ENCODE data around the gene SLC35D2. TPM values are rescaled to one million over a fixed set of nuclear protein-coding genes. Genes with fewer than 3 reads are reported as not detected.
A peak's percentile ranks its signal among the peaks of the same experiment; 100 is the strongest.

Gene SLC35D2
- total RNA-seq, 1 donor from 2014 or later, result 11.9 TPM

DNA sequence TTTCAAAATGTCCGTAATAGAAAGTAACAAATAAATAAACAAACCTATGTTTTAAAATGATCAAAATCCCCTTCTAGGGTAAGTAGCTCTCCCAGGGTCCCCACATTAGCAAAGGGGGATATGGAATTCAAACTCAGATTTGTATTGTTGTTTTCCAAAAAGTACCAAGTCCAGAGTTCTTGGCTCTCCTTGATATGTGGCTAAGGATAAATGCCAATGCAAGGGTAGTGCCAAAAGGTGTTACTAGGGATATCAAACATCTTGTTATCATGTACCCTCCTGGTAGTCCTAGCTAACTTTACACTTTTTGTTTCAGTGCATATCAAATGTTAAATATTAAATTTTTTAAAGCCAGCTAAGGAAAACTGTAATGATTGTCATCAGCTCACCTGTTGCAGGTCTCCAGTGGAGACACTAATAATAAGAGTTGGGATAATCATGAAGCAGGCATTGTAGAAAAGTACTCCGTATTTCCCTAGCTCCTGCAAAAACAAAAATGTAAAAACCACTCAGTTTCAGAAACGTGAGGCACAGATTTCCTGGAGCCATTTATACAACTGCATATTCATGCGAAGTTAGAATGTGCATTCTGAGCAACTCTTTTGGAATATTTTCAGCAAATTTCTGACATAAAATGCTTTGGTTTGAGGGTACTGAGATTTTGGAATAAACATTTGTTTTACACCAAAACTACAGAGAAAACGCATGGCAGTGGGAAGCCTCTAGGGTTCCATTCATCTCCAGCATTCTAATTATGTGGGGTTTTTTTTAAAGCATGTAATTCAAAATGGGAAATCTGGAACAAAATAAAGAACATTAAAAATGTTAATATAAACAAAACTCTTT lies 39.8 kb downstream of the SLC35D2 start:
- TF ChIP-seq CTCF (IDR thresholded peaks at IDR 0.05), result no peak

DNA sequence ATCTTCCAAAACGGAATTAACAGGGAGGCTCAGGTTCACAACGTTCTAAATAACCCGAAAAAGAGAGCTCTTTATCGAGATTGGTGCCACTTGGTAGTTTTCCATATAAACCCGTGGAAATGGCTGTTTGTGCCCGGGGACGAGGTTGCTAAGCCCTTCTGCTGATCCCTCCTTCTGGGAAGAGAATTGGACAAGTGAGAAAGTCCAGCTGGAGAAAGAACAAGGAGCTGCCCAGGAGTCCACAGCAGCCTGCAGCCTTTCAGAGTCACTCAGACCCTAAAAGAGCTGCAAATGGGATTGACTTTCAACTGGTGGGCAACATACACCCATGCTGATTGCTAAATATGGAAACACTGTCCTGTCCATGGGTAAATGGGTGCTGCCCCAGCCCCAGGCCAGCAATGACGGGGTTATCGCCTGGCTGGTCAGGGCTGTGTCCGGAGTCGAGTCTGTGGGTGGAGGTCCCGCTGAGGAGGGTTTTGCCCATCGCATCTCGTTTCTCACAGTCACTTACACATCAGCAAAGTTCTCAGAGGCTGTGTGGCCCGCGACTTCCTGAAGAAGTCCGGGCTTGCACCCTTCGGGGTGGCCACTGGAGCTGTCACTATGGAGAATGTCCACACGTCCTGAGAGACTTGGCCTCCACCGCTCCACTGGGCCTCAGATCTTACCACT lies 40.8 kb downstream of the SLC35D2 start:
- intact Hi-C loops (cut with DNase I), result no loop called here
- Histone ChIP-seq H3K36me3 (peaks cover 15 to 17% of the 10 kb centered on the region in 2 donors), H3K9me3 (no peaks in the 10 kb centered on the region), H3K4me1 (peaks cover 0 to 4% of the 10 kb centered on the region in 2 donors), H3K4me3 (no peak overlapping the region), H3K27ac (no peak overlapping the region), H3K27me3 (no peaks in the 10 kb centered on the region)
- no peak for DNase-seq (ENCODE audit: low spot score in 2 of 2)
- no peak for TF ChIP-seq CTCF (IDR thresholded peaks at IDR 0.05)

More for the DNA sequence above, 39.8 kb downstream of the SLC35D2 start:
- Histone ChIP-seq H3K27ac (peak overlapping the region in 1 of 2 donors; percentile 1), H3K9me3 (no peaks in the 10 kb centered on the region), H3K4me3 (no peak overlapping the region), H3K27me3 (no peaks in the 10 kb centered on the region), H3K4me1 (peaks cover 0 to 4% of the 10 kb centered on the region in 2 donors), H3K36me3 (peaks cover 21 to 26% of the 10 kb centered on the region in 2 donors)
- intact Hi-C loops (cut with DNase I), result no loop called here
- no peak for DNase-seq (ENCODE audit: low spot score in 2 of 2)

- H3K9me3 ChIP-seq, result no peaks in the 10 kb centered on the region
- H3K27ac ChIP-seq, result no peak overlapping the region
- TF ChIP-seq CTCF (IDR thresholded peaks at IDR 0.05), result no peak
- peaks cover 0 to 4% of the 10 kb centered on the region in 2 donors for H3K4me1 ChIP-seq
- DNase-seq (ENCODE audit: low spot score in 2 of 2), result no peak
- H3K27me3 ChIP-seq, result no peaks in the 10 kb centered on the region
- H3K36me3 ChIP-seq, result peaks cover 15 to 24% of the 10 kb centered on the region in 2 donors
- intact Hi-C loops (cut with DNase I), result no loop called here
- H3K4me3 ChIP-seq, result no peak overlapping the region
Observed at GRCh38 chr9:96340707-96341106, 42.8 kb downstream of the SLC35D2 start.

GRCh38 chr9:96338299-96338698 lies 45.2 kb downstream of the SLC35D2 start:
- DNase-seq (ENCODE audit: low spot score in 2 of 2), result no peak
- Histone ChIP-seq H3K36me3 (peaks cover 15 to 32% of the 10 kb centered on the region in 2 donors), H3K4me1 (no peaks in the 10 kb centered on the region), H3K27ac (no peak overlapping the region), H3K27me3 (no peaks in the 10 kb centered on the region), H3K4me3 (no peak overlapping the region), H3K9me3 (no peaks in the 10 kb centered on the region)
- TF ChIP-seq CTCF (IDR thresholded peaks at IDR 0.05), result no peak
- intact Hi-C loops (cut with DNase I), result no loop called here

DNA sequence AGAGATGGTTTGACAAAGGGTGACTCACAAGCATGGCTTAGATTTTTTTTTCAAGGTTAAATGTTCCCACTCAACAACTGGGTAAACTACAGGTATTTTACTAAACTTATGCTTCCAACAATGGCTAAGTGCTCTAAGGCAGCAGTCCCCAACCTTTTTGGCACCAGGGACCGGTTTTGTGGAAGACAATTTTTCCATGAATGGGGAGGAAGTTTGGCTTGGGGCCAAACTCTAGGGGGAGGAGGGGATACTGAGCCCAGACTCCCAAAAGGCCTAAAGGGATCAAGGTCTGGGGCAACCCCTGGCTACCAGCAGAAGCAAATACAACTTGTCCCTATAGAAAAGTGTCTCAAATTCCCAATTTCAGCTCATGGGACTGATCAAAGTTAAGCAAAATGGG lies 49.6 kb downstream of the SLC35D2 start:
- DNase-seq (ENCODE audit: low spot score in 2 of 2), result no peak
- H3K4me3 ChIP-seq, result no peak overlapping the region
- no peaks in the 10 kb centered on the region for H3K4me1 ChIP-seq
- TF ChIP-seq CTCF (IDR thresholded peaks at IDR 0.05), result no peak
- no peaks in the 10 kb centered on the region for H3K27me3 ChIP-seq
- peaks cover 2 to 23% of the 10 kb centered on the region in 2 donors for H3K36me3 ChIP-seq
- intact Hi-C loops (cut with DNase I), result no loop called here
- H3K9me3 ChIP-seq, result no peaks in the 10 kb centered on the region
- no peak overlapping the region for H3K27ac ChIP-seq
